HAP-1 (cell line): ENCODE data around the gene SSH2.

Experiments used
- DNase-seq, 2 experiments: peaks; one replicate each; pipeline ENCODE4 v3.0.0-alpha.2; 2016 to 2020; ENCODE audit warnings: low spot score in 2 of 2
- H3K27me3 ChIP-seq: fragments of 250-450 bp; sonication (Bioruptor Pico); 2 replicates; pipeline ENCODE4 v1.5.1; 2020; ENCODE audit warnings: low read depth, mild to moderate bottlenecking, moderate library complexity
- H3K36me3 ChIP-seq: fragments of 250-450 bp; sonication (Bioruptor Pico); replicated peaks from 2 replicates; pipeline ENCODE4 v1.5.1; 2020; ENCODE audit warnings: mild to moderate bottlenecking
- H3K4me1 ChIP-seq: fragments of 250-450 bp; sonication (Bioruptor Pico); 2 replicates; pipeline ENCODE4 v1.5.1; 2020; ENCODE audit warnings: mild to moderate bottlenecking
- H3K4me3 ChIP-seq: fragments of 250-450 bp; sonication (Bioruptor Pico); 2 replicates; pipeline ENCODE4 v1.5.1; 2020; ENCODE audit warnings: mild to moderate bottlenecking, moderate library complexity
- H3K9me3 ChIP-seq: fragments of 250-450 bp; sonication (Bioruptor Pico); 2 replicates; pipeline ENCODE4 v1.5.1; 2020; ENCODE audit warnings: mild to moderate bottlenecking, moderate library complexity
- in situ Hi-C: fragments of 300-500 bp; cut with MboI; formaldehyde crosslinking; loops from 3 replicates; pipeline ENCODE4 v1.14.3; 2020; ENCODE audit warnings: low sequenced_read_pairs, inconsistent platforms, mixed read lengths

The SSH2 gene

DNA sequence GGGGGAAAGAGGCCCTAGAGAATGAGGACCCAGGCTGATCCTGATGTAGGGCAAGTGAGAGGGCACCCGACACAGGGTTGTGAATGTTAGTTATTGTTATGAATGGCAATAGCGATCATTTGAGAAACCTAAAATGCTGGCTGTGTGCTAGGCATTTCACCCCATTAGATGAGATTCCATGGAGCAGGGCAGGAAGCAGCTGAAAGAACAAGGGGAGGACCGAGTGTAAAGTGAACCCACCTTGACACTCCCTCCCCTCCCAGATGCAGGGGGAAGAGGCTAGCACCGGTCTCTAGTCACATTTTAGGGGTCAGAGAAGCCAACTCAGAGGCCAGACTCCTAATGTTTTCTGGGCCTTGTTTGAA is 306.8 kb downstream of the SSH2 start:
- in situ Hi-C loops = loop anchor here (25.0 kb wide), 1 partner anchor 314 kb away; the partner anchor contains the start of genes EFCAB5 and SSH2
- peak overlapping the region; percentile 84 for H3K4me3 ChIP-seq
- peaks cover 14% of the 10 kb centered on the region for H3K4me1 ChIP-seq
- no peaks in the 10 kb centered on the region for H3K9me3 ChIP-seq
- H3K27me3 ChIP-seq = no peaks in the 10 kb centered on the region
- H3K36me3 ChIP-seq = no peaks in the 10 kb centered on the region
- DNase-seq = no peak

DNA sequence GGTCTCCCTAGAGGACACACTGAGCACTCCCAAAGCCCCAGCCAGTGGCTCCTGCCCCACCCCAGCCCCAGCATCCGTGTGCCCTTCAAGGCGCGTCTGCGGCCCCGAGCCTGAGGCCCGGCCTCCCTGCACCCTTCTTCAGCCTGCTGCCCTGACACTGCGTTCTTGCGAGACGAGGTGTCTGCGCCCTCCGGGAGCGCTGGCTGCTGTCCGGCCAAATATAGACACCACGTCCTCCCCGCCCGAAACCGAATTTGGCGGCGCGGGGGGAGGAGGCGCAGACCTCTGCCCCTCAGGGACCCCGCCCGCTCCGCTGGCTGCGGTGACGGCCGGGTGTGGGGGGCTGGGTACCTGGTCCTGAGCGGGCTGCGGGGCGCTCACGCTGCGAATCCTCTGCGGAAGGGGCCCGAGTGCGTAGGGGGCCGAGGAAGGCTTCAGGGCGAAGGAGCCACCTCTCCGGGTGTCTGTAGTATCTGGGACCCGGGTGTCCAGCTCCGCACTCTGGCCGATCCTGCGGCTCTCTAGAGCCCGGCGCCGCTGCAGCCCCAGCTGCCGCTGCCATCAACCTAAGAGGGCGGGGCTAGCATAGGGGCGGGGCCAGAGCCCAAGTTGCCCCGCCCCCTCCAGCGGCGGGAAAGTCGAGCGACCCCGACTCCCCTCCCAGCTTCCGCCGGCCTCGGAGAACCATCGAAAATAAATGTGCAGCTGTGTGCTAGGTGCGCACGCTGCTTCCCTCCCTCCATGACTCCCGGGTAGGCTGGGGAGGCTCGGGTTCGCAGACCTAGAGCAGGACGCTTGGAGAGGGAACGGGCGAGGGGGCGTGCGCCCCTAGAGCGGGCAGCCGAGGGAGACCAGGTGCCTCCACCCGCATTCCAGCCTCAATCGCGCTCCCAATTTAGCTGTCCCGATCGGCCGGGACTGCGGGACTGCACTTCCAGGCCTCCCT is 307.4 kb downstream of the SSH2 start, which contains the start of gene CORO6:
CORO6 (minus strand) TSS at position 576 of the 946 bp plus-strand sequence. CDS start 1,491 bp downstream, outside the sequence.
- H3K9me3 ChIP-seq = no peaks in the 10 kb centered on the region
- H3K4me3 ChIP-seq = peak within 1 kb of the TSS; percentile 84
- in situ Hi-C loops = loop anchor here (25.0 kb wide), 1 partner anchor 315 kb away; the partner anchor contains the start of genes EFCAB5 and SSH2
- DNase-seq = peak; percentile 54 to 87
- H3K4me1 ChIP-seq = peaks cover 18% of the 10 kb centered on the region
- no peaks in the 10 kb centered on the region for H3K36me3 ChIP-seq
- H3K27me3 ChIP-seq = no peaks in the 10 kb centered on the region

DNA sequence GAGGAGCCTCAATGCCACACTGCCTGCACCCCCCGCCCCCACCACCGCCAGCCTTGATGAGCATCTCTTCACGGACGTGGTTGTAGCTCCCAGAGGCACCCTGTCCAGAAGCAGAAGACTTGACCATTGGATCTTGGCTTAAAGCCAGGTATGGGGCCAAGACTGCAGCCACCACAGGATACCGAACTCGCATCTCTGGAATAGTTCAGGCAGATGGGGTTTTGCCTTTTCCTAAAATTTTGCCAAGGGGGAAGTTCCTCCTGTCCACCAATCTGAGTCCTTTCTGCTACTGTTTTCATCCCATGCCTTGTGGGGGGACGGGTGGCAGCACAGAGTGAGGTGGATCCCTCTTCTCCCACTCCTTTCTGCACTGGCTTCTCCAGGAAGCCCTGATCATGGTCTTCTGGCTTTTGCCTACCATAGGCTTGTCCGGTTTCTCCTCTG is 308.3 kb downstream of the SSH2 start:
- H3K36me3 ChIP-seq = no peaks in the 10 kb centered on the region
- H3K9me3 ChIP-seq = no peaks in the 10 kb centered on the region
- no peaks in the 10 kb centered on the region for H3K27me3 ChIP-seq
- H3K4me3 ChIP-seq = peak overlapping the region; percentile 84
- in situ Hi-C loops = loop anchor here (25.0 kb wide), 1 partner anchor 316 kb away; the partner anchor contains the start of genes EFCAB5 and SSH2
- peaks cover 23% of the 10 kb centered on the region for H3K4me1 ChIP-seq
- no peak for DNase-seq

DNA sequence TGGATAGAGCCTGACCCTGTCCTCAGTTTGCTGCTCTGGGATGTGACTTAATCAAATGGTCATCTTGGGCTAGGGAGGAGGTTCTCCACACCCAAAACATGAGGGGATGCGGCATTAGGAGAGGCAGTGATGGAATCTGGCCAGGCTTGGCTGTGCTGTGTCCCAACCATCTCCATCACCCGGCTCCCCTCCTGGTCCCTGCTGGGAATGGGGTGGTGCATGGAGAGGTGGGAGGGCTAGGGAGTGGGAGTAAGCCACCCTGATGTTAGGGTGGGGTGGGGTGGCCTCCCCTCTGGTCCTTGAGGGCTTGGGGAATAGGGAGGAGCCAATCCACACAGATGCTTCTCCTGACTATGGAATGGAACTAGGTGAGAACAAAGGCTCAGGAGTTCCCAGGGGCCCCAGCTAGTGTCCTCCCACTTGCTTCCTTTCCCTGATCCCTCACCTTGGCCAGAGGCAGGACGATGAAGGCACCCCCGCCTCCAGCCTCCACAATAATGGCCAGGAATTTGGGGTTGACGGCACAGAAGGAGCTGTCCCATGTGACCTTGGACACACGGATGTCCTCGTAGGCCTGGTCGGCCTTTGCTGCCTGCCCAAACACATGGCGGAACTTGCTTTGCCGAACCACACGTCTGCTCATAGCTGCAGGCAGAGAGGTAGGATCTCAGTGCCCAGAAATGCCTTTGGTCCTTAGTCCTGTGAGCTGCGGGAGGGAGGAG is 309.1 kb downstream of the SSH2 start:
- Histone ChIP-seq H3K4me1 (peaks cover 23% of the 10 kb centered on the region), H3K27me3 (no peaks in the 10 kb centered on the region)
- in situ Hi-C loops = loop anchor here (25.0 kb wide), 1 partner anchor 316 kb away; the partner anchor contains the start of genes EFCAB5 and SSH2

DNA sequence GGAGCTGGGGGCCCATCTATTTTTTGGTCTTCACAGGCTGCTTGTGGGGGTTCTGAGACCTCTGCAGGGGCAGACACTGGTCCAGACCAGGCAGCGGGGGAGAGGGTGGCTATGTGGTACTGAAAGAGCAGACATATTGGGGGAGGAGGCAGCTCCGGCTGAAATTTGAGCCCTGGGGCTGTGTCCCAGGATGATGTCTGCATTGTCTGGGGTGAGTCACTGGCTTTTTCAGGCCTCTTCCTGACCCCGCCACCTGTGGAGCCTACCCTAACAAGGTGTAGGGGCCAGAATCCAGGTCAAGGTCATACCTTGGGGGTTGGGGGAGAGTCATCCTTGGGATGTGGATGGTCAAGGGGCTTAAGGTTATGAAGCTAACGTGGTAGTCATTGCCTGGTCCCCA is 309.8 kb downstream of the SSH2 start:
- DNase-seq = no peak
- Histone ChIP-seq H3K4me3 (no peak overlapping the region), H3K27me3 (no peaks in the 10 kb centered on the region), H3K4me1 (peaks cover 23% of the 10 kb centered on the region), H3K9me3 (no peaks in the 10 kb centered on the region), H3K36me3 (no peaks in the 10 kb centered on the region)
- in situ Hi-C loops = loop anchor here (25.0 kb wide), 1 partner anchor 317 kb away; the partner anchor contains the start of genes EFCAB5 and SSH2

More for the DNA sequence above, 309.1 kb downstream of the SSH2 start:
- H3K9me3 ChIP-seq = no peaks in the 10 kb centered on the region
- H3K36me3 ChIP-seq = no peaks in the 10 kb centered on the region
- no peak overlapping the region for H3K4me3 ChIP-seq
- no peak for DNase-seq

DNA sequence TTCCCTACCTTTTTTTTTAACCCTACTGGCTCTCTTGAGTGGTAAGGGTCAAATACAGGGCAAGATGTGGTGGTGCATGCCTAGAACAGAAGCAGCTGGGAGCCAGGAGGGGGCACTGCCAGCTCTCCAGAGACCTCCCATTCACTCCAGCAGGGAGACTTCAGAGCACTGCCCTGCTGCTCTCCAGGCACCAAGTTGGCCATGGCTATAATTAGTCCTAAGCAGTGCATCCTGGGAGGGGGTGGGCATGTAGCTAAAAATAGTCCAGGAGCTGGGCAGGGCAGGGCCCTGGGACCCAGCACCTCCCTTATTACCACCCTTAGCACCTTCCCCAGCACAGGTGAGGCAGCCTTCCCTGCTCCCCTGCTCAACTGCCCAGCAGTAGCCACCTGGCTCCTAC is 310.8 kb downstream of the SSH2 start:
- no peak for DNase-seq
- Histone ChIP-seq H3K9me3 (no peaks in the 10 kb centered on the region), H3K27me3 (no peaks in the 10 kb centered on the region), H3K4me1 (peaks cover 23% of the 10 kb centered on the region), H3K36me3 (no peaks in the 10 kb centered on the region), H3K4me3 (no peak overlapping the region)
- in situ Hi-C loops = loop anchor here (5.0 to 25.0 kb wide), 2 partner anchors 52 to 318 kb away; partner anchors contain the start of genes ABHD15, EFCAB5, SSH2 and TP53I13

DNA sequence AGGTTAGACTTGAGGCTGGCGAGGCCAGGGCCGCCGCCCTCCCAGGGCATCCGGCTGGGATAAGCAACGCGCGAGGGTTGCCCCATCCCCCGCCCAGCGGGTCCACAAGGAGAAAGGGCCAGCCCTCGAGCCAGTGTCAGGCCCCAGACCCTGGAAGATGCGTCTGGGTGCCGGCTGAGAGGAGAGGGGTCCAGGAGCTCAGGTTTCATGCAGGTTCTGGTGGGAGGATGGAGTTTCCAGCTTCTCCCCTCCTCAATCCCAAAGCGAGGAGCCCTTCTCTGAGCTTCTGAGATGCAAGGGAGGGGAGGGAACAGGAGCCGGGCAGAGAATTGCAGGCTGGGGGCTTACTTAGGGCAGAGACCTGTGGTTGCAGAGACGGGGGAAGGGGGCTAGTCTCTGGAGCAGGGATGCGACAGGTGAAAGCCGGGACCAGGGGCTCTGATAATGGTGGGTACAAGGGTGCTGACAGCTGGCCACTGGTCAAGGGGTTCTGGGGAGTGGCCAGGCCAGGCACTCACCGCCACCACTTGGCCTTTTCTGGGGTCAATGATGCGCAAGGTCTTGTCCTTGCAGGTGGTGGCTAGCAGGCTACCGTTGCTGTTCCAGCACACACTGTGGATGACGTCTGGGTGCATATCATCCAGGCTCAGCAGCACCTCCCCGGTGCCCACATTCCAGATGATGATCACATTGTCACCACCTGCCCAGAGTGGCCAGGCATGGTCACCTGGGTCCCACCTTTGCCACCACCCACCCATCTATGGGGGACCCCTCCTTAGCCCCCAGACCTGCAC is 311.6 kb downstream of the SSH2 start:
- Histone ChIP-seq H3K9me3 (no peaks in the 10 kb centered on the region), H3K27me3 (no peaks in the 10 kb centered on the region), H3K4me1 (peaks cover 21% of the 10 kb centered on the region), H3K36me3 (no peaks in the 10 kb centered on the region), H3K4me3 (peak overlapping the region; percentile 14)
- DNase-seq = no peak
- in situ Hi-C loops = loop anchor here (5.0 to 25.0 kb wide), 2 partner anchors 51 to 319 kb away; partner anchors contain the start of genes ABHD15, EFCAB5, SSH2 and TP53I13

DNA sequence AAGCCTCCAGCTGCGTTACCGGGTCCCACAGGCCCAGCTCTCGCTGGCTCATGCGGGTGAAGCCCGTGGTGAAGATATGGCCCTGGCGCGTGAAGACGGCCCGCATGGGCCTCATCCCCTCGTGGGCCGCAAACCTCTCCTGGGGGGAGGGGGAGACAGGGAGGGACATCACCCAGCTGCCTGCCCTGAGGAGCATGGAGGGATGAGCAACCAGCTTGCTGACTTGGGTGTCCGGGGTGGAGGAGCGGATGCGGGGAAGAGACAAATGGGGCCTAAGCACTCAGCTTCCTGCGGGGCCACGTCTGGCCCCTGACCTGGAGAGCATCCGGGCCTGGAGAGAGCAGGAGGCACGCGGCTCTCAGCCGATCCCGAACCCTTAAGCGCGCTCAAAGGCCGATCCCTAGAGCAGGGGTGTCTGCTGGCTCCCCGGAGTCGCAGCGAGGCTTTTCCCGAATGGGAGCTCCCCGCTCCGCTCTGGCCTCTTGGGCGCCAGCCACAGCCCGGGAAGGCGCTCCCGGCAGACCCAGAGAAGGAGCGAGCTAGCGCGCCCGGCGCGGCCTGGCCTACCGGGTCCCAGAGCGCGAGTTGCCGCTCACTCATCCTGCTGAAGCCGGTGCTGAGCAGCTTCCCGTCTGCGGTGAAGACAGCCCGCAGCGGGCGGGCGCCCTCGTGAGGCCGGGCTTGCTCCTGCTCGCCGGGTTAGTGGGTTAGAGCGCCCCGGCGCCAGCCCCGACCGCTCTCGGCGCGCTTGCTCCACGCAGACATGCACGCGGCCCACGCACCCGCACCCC is 312.4 kb downstream of the SSH2 start:
- in situ Hi-C loops = loop anchor here (5.0 to 25.0 kb wide), 2 partner anchors 50 to 320 kb away; partner anchors contain the start of genes ABHD15, EFCAB5, SSH2 and TP53I13
- DNase-seq = peak; percentile 34 to 77
- H3K4me3 ChIP-seq = peak overlapping the region; percentile 14
- H3K4me1 ChIP-seq = peaks cover 15% of the 10 kb centered on the region
- H3K9me3 ChIP-seq = no peaks in the 10 kb centered on the region
- H3K27me3 ChIP-seq = no peaks in the 10 kb centered on the region
- H3K36me3 ChIP-seq = peaks cover 2% of the 10 kb centered on the region; the same call in 1 of the 2 replicates

DNA sequence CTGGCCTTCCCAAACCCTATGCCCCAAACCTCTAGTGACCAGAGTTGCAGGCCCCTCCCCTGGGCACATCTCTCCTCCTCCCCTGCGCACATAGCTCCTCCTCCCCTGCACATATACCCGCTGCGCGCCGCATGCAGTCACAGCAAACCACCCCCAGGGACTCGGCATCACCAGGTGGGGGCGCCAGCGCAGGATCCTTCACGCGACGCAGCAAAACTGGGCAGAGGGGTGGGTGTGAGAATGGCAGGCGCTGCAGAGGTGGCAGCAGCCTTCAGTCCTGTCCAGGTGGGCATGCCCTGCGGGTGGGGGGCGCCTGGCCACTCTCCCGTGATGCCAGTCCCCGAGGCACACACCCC is 312.9 kb downstream of the SSH2 start:
- Histone ChIP-seq H3K27me3 (no peaks in the 10 kb centered on the region), H3K36me3 (peaks cover 3% of the 10 kb centered on the region; the same call in 1 of the 2 replicates), H3K9me3 (no peaks in the 10 kb centered on the region), H3K4me1 (peaks cover 15% of the 10 kb centered on the region), H3K4me3 (no peak overlapping the region)
- in situ Hi-C loops = loop anchor here (5.0 to 25.0 kb wide), 2 partner anchors 50 to 320 kb away; partner anchors contain the start of genes ABHD15, EFCAB5, SSH2 and TP53I13
- peak; percentile 43 to 88 for DNase-seq

DNA sequence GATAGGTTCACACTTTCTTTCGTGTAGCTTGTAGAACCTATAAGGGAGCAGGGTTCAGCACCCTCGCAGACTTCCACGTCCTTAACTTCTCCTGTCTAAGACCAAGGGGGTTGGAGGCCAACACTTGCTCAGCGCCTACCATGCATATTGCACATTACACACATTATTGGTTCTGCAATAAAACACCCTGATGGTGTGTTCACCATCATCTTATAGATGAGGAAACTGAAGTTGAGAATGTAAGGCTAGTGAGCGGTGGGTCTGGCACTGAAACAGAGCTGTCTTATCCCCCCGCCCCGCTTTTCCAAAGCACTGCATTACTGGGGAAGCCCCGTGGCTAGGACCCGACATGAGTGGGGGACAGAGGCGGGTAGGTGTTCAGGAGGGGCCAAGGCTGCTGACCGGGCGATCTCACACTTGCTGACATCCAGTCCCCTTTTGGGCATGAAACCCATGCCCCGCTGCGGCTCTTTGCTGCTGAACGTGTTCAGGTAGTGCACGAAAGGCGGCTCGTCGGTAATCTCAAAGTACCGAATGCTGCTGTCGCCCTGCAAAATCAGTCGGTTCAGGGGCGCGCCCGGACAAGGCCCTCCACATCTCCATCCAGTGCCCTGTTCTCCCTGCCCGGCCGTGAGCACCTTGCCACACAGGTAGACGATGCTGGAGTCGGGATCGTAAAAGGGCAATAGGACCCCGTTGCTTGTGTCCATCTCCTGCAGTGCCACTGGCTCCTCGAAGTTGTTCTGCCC is 313.6 kb downstream of the SSH2 start:
- H3K27me3 ChIP-seq = no peaks in the 10 kb centered on the region
- no peak for DNase-seq
- no peaks in the 10 kb centered on the region for H3K9me3 ChIP-seq
- H3K4me3 ChIP-seq = no peak overlapping the region
- peaks cover 10% of the 10 kb centered on the region for H3K4me1 ChIP-seq
- in situ Hi-C loops = loop anchor here (5.0 to 25.0 kb wide), 2 partner anchors 49 to 321 kb away; partner anchors contain the start of genes ABHD15, EFCAB5, SSH2 and TP53I13
- peaks cover 3% of the 10 kb centered on the region; the same call in 1 of the 2 replicates for H3K36me3 ChIP-seq

DNA sequence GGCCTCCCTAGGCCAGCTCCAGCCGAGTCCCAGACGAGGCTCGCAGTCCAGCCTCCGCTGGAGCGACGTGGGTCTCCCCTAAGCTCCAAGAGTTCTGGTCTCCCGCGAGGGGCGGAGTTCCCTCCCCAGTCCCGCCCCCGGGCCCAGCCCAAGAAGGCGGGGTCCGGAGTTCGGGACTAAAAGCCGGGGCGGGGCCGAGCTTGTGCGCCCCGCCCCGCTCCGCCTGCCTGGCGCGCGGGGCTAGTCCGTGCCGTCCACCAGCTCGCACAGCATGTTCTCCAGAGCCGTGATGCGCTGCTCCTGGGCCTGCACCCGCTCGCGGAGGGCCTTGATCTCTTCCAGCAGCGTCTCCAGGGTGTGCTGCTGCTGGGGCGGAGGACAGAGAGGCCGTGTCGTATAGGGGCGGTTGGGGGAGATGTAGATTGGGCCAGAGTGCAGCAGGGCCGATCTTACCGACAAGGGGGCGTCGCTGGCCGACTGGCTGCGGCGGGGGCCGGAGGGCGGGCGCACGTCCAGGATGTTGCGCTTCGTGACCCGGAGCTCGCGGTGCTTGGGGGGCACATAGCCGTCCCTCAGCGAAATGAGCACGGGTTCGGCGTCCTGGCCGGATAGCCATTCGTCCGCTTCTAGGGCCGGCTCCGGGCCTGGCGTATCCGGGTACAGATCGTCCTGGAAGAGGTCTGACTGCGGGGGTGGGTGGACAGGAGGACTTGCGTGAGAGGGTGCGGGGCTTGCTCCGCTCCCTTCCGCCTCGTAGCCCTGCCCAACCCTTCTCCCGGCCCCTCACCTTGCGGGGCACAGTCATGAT is 314.3 kb downstream of the SSH2 start:
- H3K9me3 ChIP-seq = no peaks in the 10 kb centered on the region
- no peak overlapping the region for H3K4me3 ChIP-seq
- no peaks in the 10 kb centered on the region for H3K27me3 ChIP-seq
- DNase-seq = no peak
- in situ Hi-C loops = loop anchor here (5.0 to 25.0 kb wide), 2 partner anchors 48 to 322 kb away; partner anchors contain the start of genes ABHD15, EFCAB5, SSH2 and TP53I13
- H3K4me1 ChIP-seq = peaks cover 8% of the 10 kb centered on the region
- H3K36me3 ChIP-seq = peaks cover 3% of the 10 kb centered on the region; the same call in 1 of the 2 replicates
